ENCODE data around the gene SLC25A26. TPM values are rescaled to one million over a fixed set of nuclear protein-coding genes. Genes with fewer than 3 reads are reported as not detected.

Gene SLC25A26
- total and polyA plus RNA-seq, 12 donors = 12.1 to 44.2 (median 31.0) TPM

- peak; percentile 70 to 87 (median 80) for ATAC-seq
- peaks cover 0 to 18% (median 0%) of the 10 kb centered on the region in 7 donors for H3K27me3 ChIP-seq
- no peaks in the 10 kb centered on the region for H3K36me3 ChIP-seq
- H3K27ac ChIP-seq = peak overlapping the region in 7 of 10 donors; percentile 65 to 85 (median 74)
- H3K4me1 ChIP-seq = peaks cover 0 to 12% (median 0%) of the 10 kb centered on the region in 9 donors
- peak in 6 of 9 donors; percentile 19 to 45 (median 32) for TF ChIP-seq CTCF (IDR thresholded peaks at IDR 0.05)
- peak overlapping the region; percentile 4 to 52 (median 30) for H3K4me3 ChIP-seq
- H3K9me3 ChIP-seq = no peaks in the 10 kb centered on the region
- 19 to 27% methylated on average over 21 of the region's 21 CpGs for WGBS, 2 donors
- intact Hi-C loops (cut with DNase I) = loop anchor here in 9 of 10 donors (2.0 to 10.0 kb wide), 6 partner anchors 161 to 761 kb away; partner anchors contain the start of gene MAGI1 (in 1 of the 9)
- DNase-seq = peak; percentile 50 to 57
These were observed 25.4 kb upstream of the SLC25A26 start for GRCh38 chr3:66195347-66195783.

- H3K27ac ChIP-seq = no peak overlapping the region
- H3K36me3 ChIP-seq = no peaks in the 10 kb centered on the region
- H3K27me3 ChIP-seq = peaks cover 0 to 18% (median 0%) of the 10 kb centered on the region in 7 donors
- DNase-seq (no peak), ATAC-seq (no peak)
- H3K9me3 ChIP-seq = no peaks in the 10 kb centered on the region
- peaks cover 0 to 14% (median 0%) of the 10 kb centered on the region in 9 donors for H3K4me1 ChIP-seq
- TF ChIP-seq CTCF (IDR thresholded peaks at IDR 0.05) = peak in 7 of 9 donors; percentile 28 to 63 (median 47)
- H3K4me3 ChIP-seq = no peak overlapping the region
- intact Hi-C loops (cut with DNase I) = loop anchor here in 8 of 10 donors (5.0 to 10.0 kb wide), 5 partner anchors 162 to 762 kb away; partner anchors contain the start of gene MAGI1 (in 1 of the 8)
These were observed 24.2 kb upstream of the SLC25A26 start for GRCh38 chr3:66196633-66197032.

GRCh38 chr3:66198437-66199088, 22.2 kb upstream of the SLC25A26 start:
- Histone ChIP-seq H3K9me3 (no peaks in the 10 kb centered on the region), H3K27ac (no peak overlapping the region), H3K27me3 (peaks cover 0 to 18% (median 0%) of the 10 kb centered on the region in 7 donors), H3K36me3 (no peaks in the 10 kb centered on the region), H3K4me1 (peaks cover 0 to 14% (median 0%) of the 10 kb centered on the region in 9 donors), H3K4me3 (no peak overlapping the region)
- DNase-seq (no peak), ATAC-seq (no peak)
- intact Hi-C loops (cut with DNase I) = loop anchor here in 8 of 10 donors (5.0 to 10.0 kb wide), 5 partner anchors 164 to 764 kb away; partner anchors contain the start of gene MAGI1 (in 1 of the 8)
- TF ChIP-seq CTCF (IDR thresholded peaks at IDR 0.05) = no peak
- 90 to 93% methylated on average over 7 of the region's 7 CpGs for WGBS, 2 donors

- no peak overlapping the region for H3K4me3 ChIP-seq
- H3K36me3 ChIP-seq = no peaks in the 10 kb centered on the region
- no peak overlapping the region for H3K27ac ChIP-seq
- no peaks in the 10 kb centered on the region for H3K9me3 ChIP-seq
- H3K27me3 ChIP-seq = peaks cover 0 to 18% (median 0%) of the 10 kb centered on the region in 7 donors
- no peak for DNase-seq
- 85% methylated on average over 1 of the region's 1 CpG for WGBS, 2 donors
- ATAC-seq = no peak
- peaks cover 0 to 14% (median 0%) of the 10 kb centered on the region in 9 donors for H3K4me1 ChIP-seq
- intact Hi-C loops (cut with DNase I) = loop anchor here in 8 of 10 donors (5.0 to 10.0 kb wide), 5 partner anchors 164 to 764 kb away; partner anchors contain the start of gene MAGI1 (in 1 of the 8)
- no peak for TF ChIP-seq CTCF (IDR thresholded peaks at IDR 0.05)
These were observed 21.7 kb upstream of the SLC25A26 start for GRCh38 chr3:66199089-66199473.

All from heart right ventricle (tissue), 16 donors.